PC-9 (cell line): ENCODE measurements around the gene BAIAP2. TPM values are rescaled to one million over a fixed set of nuclear protein-coding genes. Genes with fewer than 3 reads are reported as not detected.

Experiments
- BruUV-seq: library from RNA; stranded (reverse); fragments of 400-500 nt; replicated peaks from 2 replicates; lab custom pipeline; 2021; lab: Mats Ljungman, UMichigan
- CTCF ChIA-PET: fragments of 300-600 bp; sonication (Branson Sonifier 250); formaldehyde crosslinking; loops from one replicate; lab custom pipeline; 2022; ENCODE audit warnings: antibody characterized with exemption; lab: Charles Lee
- POLR2A ChIA-PET: fragments of 300-600 bp; sonication (Branson Sonifier 250); formaldehyde crosslinking; loops from one replicate; lab custom pipeline; 2022; ENCODE audit warnings: antibody characterized with exemption; ENCODE audit not compliant: unreplicated experiment; lab: Charles Lee
- DNase-seq, 2 experiments: peaks; one replicate each; pipeline versions ENCODE4 v3.0.0 to v3.0.0-alpha.2; 2015 to 2022; ENCODE audit warnings: mixed read lengths in 1 of 2
- H2AFZ ChIP-seq: fragments of 200-600 bp; sonication (generic); 2 replicates; pipeline ENCODE4 v1.8.1; 2017; ENCODE audit warnings: antibody characterized with exemption
- H3F3A ChIP-seq: fragments of 200-600 bp; sonication (generic); 2 replicates; pipeline ENCODE4 v1.8.1; 2017; ENCODE audit warnings: antibody characterized with exemption, mild to moderate bottlenecking, low read depth; ENCODE audit not compliant: insufficient read depth
- H3K27ac ChIP-seq: fragments of 200-600 bp; sonication (generic); 2 replicates; pipeline ENCODE4 v1.6.1; 2016; ENCODE audit warnings: mixed run types
- H3K27me3 ChIP-seq: fragments of 200-600 bp; sonication (generic); 2 replicates; pipeline ENCODE4 v1.6.1; 2016; ENCODE audit warnings: low read depth, mixed run types; ENCODE audit not compliant: insufficient read depth
- H3K36me3 ChIP-seq: fragments of 200-600 bp; sonication (generic); 2 replicates; pipeline ENCODE4 v1.6.1; 2016; ENCODE audit warnings: low read depth, mixed run types
- H3K4me1 ChIP-seq: fragments of 200-600 bp; sonication (generic); replicated peaks from 2 replicates; pipeline ENCODE4 v1.6.1; 2016; ENCODE audit warnings: mixed run types; ENCODE audit not compliant: insufficient read depth
- H3K4me2 ChIP-seq: fragments of 200-600 bp; sonication (generic); 2 replicates; pipeline ENCODE4 v1.6.1; 2017; ENCODE audit warnings: mixed run types
- H3K4me3 ChIP-seq: fragments of 200-600 bp; sonication (generic); 2 replicates; pipeline ENCODE4 v1.6.1; 2016; ENCODE audit warnings: mixed run types
- H3K79me2 ChIP-seq: fragments of 200-600 bp; sonication (generic); 2 replicates; pipeline ENCODE4 v1.6.1; 2017; ENCODE audit warnings: low read depth, mixed run types
- H3K9me2 ChIP-seq: fragments of 200-600 bp; sonication (generic); 2 replicates; pipeline ENCODE4 v1.8.1; 2017; ENCODE audit warnings: mild to moderate bottlenecking; ENCODE audit not compliant: insufficient read depth
- H3K9me3 ChIP-seq: fragments of 200-600 bp; sonication (generic); 2 replicates; pipeline ENCODE4 v1.8.1; 2016; ENCODE audit warnings: low read depth; ENCODE audit not compliant: insufficient read depth
- H4K20me1 ChIP-seq: fragments of 200-600 bp; sonication (generic); 2 replicates; pipeline ENCODE4 v1.8.1; 2017; ENCODE audit not compliant: insufficient read depth
- CTCF ChIP-seq: fragments of 200-600 bp; sonication (generic); conservative IDR thresholded peaks from 2 replicates; pipeline ENCODE4 v1.6.1; 2017; ENCODE audit warnings: mixed run types, antibody characterized with exemption, mild to moderate bottlenecking, moderate library complexity
- EZH2 ChIP-seq: fragments of 200-600 bp; sonication (generic); IDR thresholded peaks from 2 replicates; pipeline ENCODE4 v1.8.0; 2017; ENCODE audit warnings: antibody characterized with exemption, low read depth
- intact Hi-C: fragments of 100-400 bp; cut with micrococcal nuclease; formaldehyde crosslinking; loops from one replicate; pipeline ENCODE4 v1.10.0; 2022; ENCODE audit not compliant: unreplicated experiment
- total RNA-seq: library from RNA; stranded (reverse); gene quantifications from 2 replicates; pipeline ENCODE4 v1.2.3, GENCODE V29; 2021

BAIAP2 gene
- total RNA-seq, 1 experiment from 2014 or later, result 125 TPM

- Histone ChIP-seq H3K9me3 (no peaks in the 10 kb centered on the region), H3K79me2 (no peaks in the 10 kb centered on the region), H2AFZ (no peak overlapping the region), H3F3A (no peaks in the 10 kb centered on the region), H3K4me2 (no peak overlapping the region), H3K4me1 (no peaks in the 10 kb centered on the region), H3K9me2 (no peaks in the 10 kb centered on the region), H3K27ac (no peak overlapping the region), H3K4me3 (no peak overlapping the region), H3K27me3 (no peaks in the 10 kb centered on the region), H3K36me3 (no peaks in the 10 kb centered on the region), H4K20me1 (no peaks in the 10 kb centered on the region)
- no TSS peak for BruUV-seq
- no peak for DNase-seq
- TF ChIP-seq EZH2 (no peak), CTCF (no peak)
- intact Hi-C loops, result loop anchor here (5.0 kb wide), 1 partner anchor 222 kb away; the partner anchor contains the start of gene CEP131
- ChIA-PET POLR2A (no interaction called here), CTCF (no interaction called here)
Measured at GRCh38 chr17:81000334-81000630, 34.7 kb upstream of the BAIAP2 start.

- DNase-seq, result no peak
- no peak overlapping the region for H3K27ac ChIP-seq
- CTCF ChIA-PET, result no interaction called here
Measured at GRCh38 chr17:81000631-81001357, 34.2 kb upstream of the BAIAP2 start.

GRCh38 chr17:81002013-81002384 is 33.0 kb upstream of the BAIAP2 start:
- Histone ChIP-seq H3K4me2 (no peak overlapping the region), H2AFZ (no peak overlapping the region), H3K9me2 (no peaks in the 10 kb centered on the region), H3K79me2 (no peaks in the 10 kb centered on the region), H3K36me3 (no peaks in the 10 kb centered on the region), H3K4me1 (no peaks in the 10 kb centered on the region), H4K20me1 (no peaks in the 10 kb centered on the region), H3K27ac (no peak overlapping the region), H3K4me3 (no peak overlapping the region), H3K9me3 (no peaks in the 10 kb centered on the region), H3K27me3 (no peaks in the 10 kb centered on the region), H3F3A (no peaks in the 10 kb centered on the region)
- no peak for TF ChIP-seq CTCF
- no peak for DNase-seq
- ChIA-PET CTCF (no interaction called here), POLR2A (no interaction called here)
- no TSS peak for BruUV-seq
- intact Hi-C loops, result loop anchor here (5.0 kb wide), 1 partner anchor 220 kb away; the partner anchor contains the start of gene CEP131

More at GRCh38 chr17:81000631-81001357, 34.2 kb upstream of the BAIAP2 start:
- H3K36me3 ChIP-seq, result no peaks in the 10 kb centered on the region
- POLR2A ChIA-PET, result no interaction called here
- no peaks in the 10 kb centered on the region for H4K20me1 ChIP-seq
- no peak overlapping the region for H2AFZ ChIP-seq
- no peaks in the 10 kb centered on the region for H3K9me2 ChIP-seq
- H3K4me2 ChIP-seq, result no peak overlapping the region
- no TSS peak for BruUV-seq
- intact Hi-C loops, result loop anchor here (5.0 kb wide), 1 partner anchor 222 kb away; the partner anchor contains the start of gene CEP131
- no peak for TF ChIP-seq CTCF
- no peak for TF ChIP-seq EZH2
- no peaks in the 10 kb centered on the region for H3F3A ChIP-seq
- no peaks in the 10 kb centered on the region for H3K9me3 ChIP-seq
- H3K4me1 ChIP-seq, result no peaks in the 10 kb centered on the region
- H3K27me3 ChIP-seq, result no peaks in the 10 kb centered on the region
- no peak overlapping the region for H3K4me3 ChIP-seq
- H3K79me2 ChIP-seq, result no peaks in the 10 kb centered on the region
